Muscle layer of duodenum (tissue), 2 donors: ENCODE data around the gene TRPV5.

Experiments
- H3K27ac ChIP-seq: one replicate; pipeline ENCODE4 v1.7.0; 2013; ENCODE audit warnings: mild to moderate bottlenecking, low read length
- H3K27me3 ChIP-seq: one replicate; pipeline ENCODE4 v1.7.0; 2013; ENCODE audit warnings: low read depth, mild to moderate bottlenecking, control low read depth, low read length
- H3K36me3 ChIP-seq, 2 donors: one replicate each; pipeline ENCODE4 v1.7.0; 2013; ENCODE audit warnings: low read length in 2 of 2, control low read depth in 1 of 2, mild to moderate bottlenecking in 1 of 2; ENCODE audit not compliant: insufficient read depth in 2 of 2, control insufficient read depth in 1 of 2
- H3K4me1 ChIP-seq, 2 donors: one replicate each; pipeline ENCODE4 v1.7.0; 2013; ENCODE audit warnings: low read length in 2 of 2, mild to moderate bottlenecking in 2 of 2, control low read depth in 1 of 2, moderate library complexity in 1 of 2; ENCODE audit not compliant: insufficient read depth in 2 of 2, control insufficient read depth in 1 of 2
- H3K4me3 ChIP-seq, 2 donors: one replicate each; pipeline ENCODE4 v1.7.0; 2013; ENCODE audit warnings: low read length in 2 of 2, low read depth in 1 of 2, mild to moderate bottlenecking in 1 of 2
- H3K9me3 ChIP-seq, 2 donors: one replicate each; pipeline ENCODE4 v1.7.0; 2013; ENCODE audit warnings: low read length in 2 of 2, control low read depth in 1 of 2, mild to moderate bottlenecking in 1 of 2; ENCODE audit not compliant: control insufficient read depth in 1 of 2
- donor health status: healthy.

TRPV5 gene

GRCh38 chr7:142894112-142894984 lies 39.2 kb downstream of the TRPV5 start:
- no peaks in the 10 kb centered on the region for H3K27me3 ChIP-seq
- no peak overlapping the region for H3K4me3 ChIP-seq
- no peaks in the 10 kb centered on the region for H3K36me3 ChIP-seq
- H3K4me1 ChIP-seq, result no peaks in the 10 kb centered on the region
- H3K27ac ChIP-seq, result no peak overlapping the region
- H3K9me3 ChIP-seq, result no peaks in the 10 kb centered on the region

DNA sequence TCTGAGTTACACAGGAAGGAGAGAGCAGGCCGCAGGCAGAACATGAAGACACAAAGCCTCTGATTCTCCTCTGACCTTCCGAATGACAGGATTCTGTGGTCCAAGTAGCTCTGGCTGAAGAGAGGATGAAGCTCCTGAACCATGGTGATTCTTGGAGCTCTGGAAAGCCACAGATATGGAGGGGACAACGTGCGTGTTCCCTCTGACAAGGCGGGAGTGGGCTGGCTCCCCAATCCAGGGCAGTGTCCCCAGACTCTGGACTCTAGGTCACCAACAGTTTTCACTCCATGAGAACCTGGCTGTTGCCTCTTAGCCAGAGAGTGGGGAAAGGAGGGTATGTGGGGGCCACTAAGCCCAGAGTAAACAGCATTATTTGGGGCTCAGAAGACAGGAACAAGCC lies 40.6 kb downstream of the TRPV5 start:
- Histone ChIP-seq H3K27me3 (no peaks in the 10 kb centered on the region), H3K4me1 (no peaks in the 10 kb centered on the region), H3K36me3 (no peaks in the 10 kb centered on the region), H3K4me3 (no peak overlapping the region), H3K27ac (no peak overlapping the region), H3K9me3 (no peaks in the 10 kb centered on the region)

- no peaks in the 10 kb centered on the region for H3K9me3 ChIP-seq
- no peak overlapping the region for H3K27ac ChIP-seq
- H3K4me1 ChIP-seq, result no peaks in the 10 kb centered on the region
- no peaks in the 10 kb centered on the region for H3K36me3 ChIP-seq
- peaks cover 2% of the 10 kb centered on the region for H3K27me3 ChIP-seq
- no peak overlapping the region for H3K4me3 ChIP-seq
These were observed 42.0 kb downstream of the TRPV5 start for GRCh38 chr7:142891490-142892082.

GRCh38 chr7:142890874-142891485 lies 42.6 kb downstream of the TRPV5 start:
- Histone ChIP-seq H3K36me3 (no peaks in the 10 kb centered on the region), H3K27ac (no peak overlapping the region), H3K4me3 (no peak overlapping the region), H3K9me3 (no peaks in the 10 kb centered on the region), H3K27me3 (peaks cover 3% of the 10 kb centered on the region), H3K4me1 (no peaks in the 10 kb centered on the region)

DNA sequence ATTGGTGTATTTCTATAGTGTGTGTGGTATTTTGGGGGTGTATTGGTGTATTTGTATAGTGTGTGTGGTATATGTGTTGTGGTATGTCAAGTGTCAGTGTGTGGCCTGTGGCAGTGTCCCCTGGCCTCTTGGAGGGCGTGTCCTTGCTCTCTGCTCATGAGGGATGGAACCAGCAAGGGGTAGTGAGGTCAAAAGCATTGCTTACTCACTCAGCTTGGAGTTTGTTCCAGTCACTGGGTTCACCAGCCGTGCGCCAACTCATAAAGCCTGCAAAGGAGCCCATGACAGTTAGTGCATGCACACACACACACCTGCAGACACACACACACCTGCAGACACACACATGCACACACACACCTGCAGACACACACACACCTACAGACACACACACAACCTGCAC lies 43.7 kb downstream of the TRPV5 start:
- Histone ChIP-seq H3K4me3 (no peak overlapping the region), H3K36me3 (no peaks in the 10 kb centered on the region), H3K27ac (no peak overlapping the region), H3K4me1 (no peaks in the 10 kb centered on the region), H3K9me3 (no peaks in the 10 kb centered on the region), H3K27me3 (peaks cover 3% of the 10 kb centered on the region)

DNA sequence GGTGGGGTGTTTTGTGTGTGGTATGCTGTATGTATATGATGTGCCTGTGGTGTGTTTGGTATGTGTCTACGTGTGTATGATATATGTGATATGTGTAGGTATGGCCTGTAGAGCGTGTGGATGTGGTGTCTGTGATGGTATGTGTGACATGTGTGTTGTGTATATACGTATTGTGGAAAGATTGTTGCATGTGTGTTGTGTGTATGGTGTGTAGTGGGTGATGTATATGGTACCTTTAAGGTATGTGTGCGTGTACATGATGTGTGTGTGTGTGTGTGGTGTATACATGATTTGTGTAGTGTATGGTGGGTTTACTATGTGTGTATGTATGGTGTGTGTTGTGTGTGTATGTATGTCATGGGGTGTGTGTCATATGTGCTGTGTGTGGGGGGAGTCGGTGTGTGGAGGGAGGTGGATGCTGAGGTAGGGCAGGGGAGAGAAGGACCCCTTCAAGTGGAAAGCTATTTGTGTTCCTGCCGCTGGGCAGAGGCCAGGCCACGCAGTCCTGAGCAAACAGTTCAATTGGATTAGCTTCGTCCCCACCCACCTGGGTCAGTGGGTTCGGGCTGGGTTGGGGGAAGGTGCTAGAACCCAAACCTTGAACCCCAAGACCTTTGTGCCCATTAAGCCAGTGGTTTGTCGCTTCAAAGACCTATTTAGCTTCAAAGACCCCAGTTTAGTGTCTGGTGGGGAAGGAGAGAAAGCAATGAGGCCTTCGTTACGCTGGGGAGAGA lies 46.1 kb downstream of the TRPV5 start:
- Histone ChIP-seq H3K9me3 (no peaks in the 10 kb centered on the region), H3K27ac (no peak overlapping the region), H3K4me1 (no peaks in the 10 kb centered on the region)

GRCh38 chr7:142886866-142887265 lies 46.7 kb downstream of the TRPV5 start:
- Histone ChIP-seq H3K27me3 (peaks cover 3% of the 10 kb centered on the region), H3K36me3 (no peaks in the 10 kb centered on the region)

More for the DNA sequence above, 46.1 kb downstream of the TRPV5 start:
- Histone ChIP-seq H3K36me3 (no peaks in the 10 kb centered on the region), H3K4me3 (no peak overlapping the region), H3K27me3 (peaks cover 3% of the 10 kb centered on the region)

GRCh38 chr7:142885311-142886230 lies 48.0 kb downstream of the TRPV5 start, which contains the start of gene TRPV6:
TSS of gene TRPV6 (minus strand) at chr7:142885745.
- Histone ChIP-seq H3K4me1 (no peaks in the 10 kb centered on the region), H3K9me3 (no peaks in the 10 kb centered on the region), H3K4me3 (no peak within 1 kb of the TSS), H3K27ac (no peak within 1 kb of the TSS), H3K36me3 (no peaks in the 10 kb centered on the region), H3K27me3 (peaks cover 3% of the 10 kb centered on the region)

More at GRCh38 chr7:142886866-142887265, 46.7 kb downstream of the TRPV5 start:
- Histone ChIP-seq H3K4me1 (no peaks in the 10 kb centered on the region), H3K9me3 (no peaks in the 10 kb centered on the region), H3K27ac (no peak overlapping the region), H3K4me3 (no peak overlapping the region)

GRCh38 chr7:142884286-142884640 lies 49.3 kb downstream of the TRPV5 start:
- Histone ChIP-seq H3K4me1 (no peaks in the 10 kb centered on the region), H3K27ac (no peak overlapping the region), H3K9me3 (no peaks in the 10 kb centered on the region), H3K4me3 (no peak overlapping the region), H3K27me3 (peaks cover 3% of the 10 kb centered on the region), H3K36me3 (no peaks in the 10 kb centered on the region)

- Histone ChIP-seq H3K4me3 (no peak overlapping the region), H3K27ac (no peak overlapping the region), H3K27me3 (peaks cover 3% of the 10 kb centered on the region), H3K36me3 (no peaks in the 10 kb centered on the region), H3K4me1 (no peaks in the 10 kb centered on the region), H3K9me3 (no peaks in the 10 kb centered on the region)
These were observed 49.8 kb downstream of the TRPV5 start for GRCh38 chr7:142883571-142884285.
